ENCODE results near the gene MERTK. TPM values are rescaled to one million over a fixed set of nuclear protein-coding genes. Genes with fewer than 3 reads are reported as not detected.

The MERTK gene
- total and polyA plus RNA-seq, 2 of the 8 experiments (the other 6 are each of a cell fraction or from before 2014, with no cell fraction given) = 6.5 to 7.0 TPM

DNA sequence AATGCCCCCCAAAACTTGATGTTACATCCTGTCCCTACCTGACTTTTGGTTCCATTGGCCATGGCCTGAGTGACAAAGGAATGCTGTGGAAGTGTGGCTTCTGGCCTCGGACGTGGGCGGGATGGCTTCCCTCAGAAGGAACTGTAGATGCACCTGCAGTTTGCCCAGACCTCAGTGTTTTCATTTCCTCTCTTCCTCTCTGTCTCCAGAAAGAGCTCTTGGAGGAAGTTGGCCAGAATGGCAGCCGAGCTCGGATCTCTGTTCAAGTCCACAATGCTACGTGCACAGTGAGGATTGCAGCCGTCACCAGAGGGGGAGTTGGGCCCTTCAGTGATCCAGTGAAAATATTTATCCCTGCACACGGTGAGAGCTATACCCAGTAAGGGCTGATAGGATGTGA, 95.6 kb downstream of the MERTK start:
- Histone ChIP-seq H3K18ac (ENCODE audit: extremely low read depth, low read length) (no peak overlapping the region), H3K4me3 (ENCODE audit: extremely low read depth in 1 of 4, insufficient read depth in 2 of 4, low read depth in 3 of 4, low read length in 4 of 4) (no peak overlapping the region), H3K79me1 (ENCODE audit: low read depth, low read length) (no peaks in the 10 kb centered on the region), H2AK5ac (ENCODE audit: low read depth, low read length) (no peak overlapping the region), H3K23me2 (ENCODE audit: low read depth, low read length) (no peaks in the 10 kb centered on the region), H3K9me3 (ENCODE audit: insufficient read depth in 2 of 2, low read depth in 1 of 2, low read length in 1 of 2) (no peaks in the 10 kb centered on the region), H2BK15ac (ENCODE audit: low read length) (no peak overlapping the region), H3K4me2 (ENCODE audit: insufficient read depth in 1 of 2, low read depth in 2 of 2, low read length in 2 of 2) (no peak overlapping the region), H3K27me3 (replicated peaks in 1 of 4; ENCODE audit: control insufficient read depth in 3 of 4, extremely low read depth in 1 of 4, insufficient read depth in 3 of 4, low read length in 3 of 4) (no peaks in the 10 kb centered on the region), H4K5ac (ENCODE audit: insufficient read length, low read depth, low read length) (no peak overlapping the region), H2BK20ac (ENCODE audit: low read length) (no peak overlapping the region), H4K8ac (ENCODE audit: extremely low read depth, insufficient read depth, low read length) (no peak overlapping the region), H4K91ac (replicated peaks; ENCODE audit: insufficient read length, low read length) (no peak overlapping the region), H2AFZ (ENCODE audit: low read length) (no peak overlapping the region), H2BK5ac (ENCODE audit: low read depth, low read length) (no peak overlapping the region), H3K23ac (ENCODE audit: insufficient read length) (no peak overlapping the region), H3K36me3 (ENCODE audit: control insufficient read depth in 2 of 4, insufficient read depth in 4 of 4, low read length in 3 of 4) (peaks cover 0 to 3% (median 0%) of the 10 kb centered on the region in 4 experiments; a peak in 1 of 8 replicates), H3K79me2 (ENCODE audit: control insufficient read depth in 1 of 2, insufficient read depth in 2 of 2, low read length in 2 of 2) (no peaks in the 10 kb centered on the region), H3K9ac (replicated peaks in 1 of 4; ENCODE audit: extremely low read depth in 1 of 4, low read depth in 3 of 4, low read length in 3 of 4) (no peak overlapping the region), H2BK120ac (replicated peaks; ENCODE audit: low read depth, low read length) (no peak overlapping the region), H3K4ac (replicated peaks; ENCODE audit: insufficient read length, low read depth, low read length) (no peak overlapping the region), H3K4me1 (replicated peaks in 1 of 4; ENCODE audit: control insufficient read depth in 3 of 4, insufficient read depth in 4 of 4, low read length in 3 of 4) (no peaks in the 10 kb centered on the region), H4K20me1 (replicated peaks in 1 of 2; ENCODE audit: control insufficient read depth in 1 of 2, insufficient read depth in 2 of 2, low read length in 2 of 2) (no peaks in the 10 kb centered on the region), H3K56ac (replicated peaks; ENCODE audit: insufficient read length, low read depth, low read length) (no peak overlapping the region), H3K14ac (ENCODE audit: insufficient read length) (no peak overlapping the region), H3K27ac (ENCODE audit: low read depth, low read length) (no peak overlapping the region), H2BK12ac (ENCODE audit: low read depth, low read length) (no peak overlapping the region)
- WGBS, 2 experiments (ENCODE audit: extremely low coverage in 1 of 2, insufficient coverage in 1 of 2, insufficient read length in 1 of 2, insufficient replicate concordance in 2 of 2, low coverage in 1 of 2, low lambda C conversion rate in 2 of 2, missing lambda C conversion rate in 1 of 2) = 96% methylated on average over 8 of the region's 8 CpGs; no CpG with 5 or more reads in 1 of the 2 experiments
- ChIA-PET CTCF (ENCODE audit: partially characterized antibody) (no interaction called here), POLR2A (ENCODE audit: partially characterized antibody) (no interaction called here)
- peak in 1 of 2 experiments; percentile 28 for DNase-seq (ENCODE audit: low read depth in 1 of 2, low spot score in 2 of 2)
- TF ChIP-seq KDM1A (IDR thresholded peaks at IDR 0.05; ENCODE audit: borderline replicate concordance, low read length) (no peak), SRF (IDR thresholded peaks at IDR 0.05; ENCODE audit: low read depth, low read length) (no peak), TAF7 (optimal IDR thresholded peaks at IDR 0.05; ENCODE audit: borderline replicate concordance, low read depth, low read length) (no peak), HDAC2 (IDR thresholded peaks at IDR 0.05; ENCODE audit: borderline replicate concordance in 1 of 2, low read depth in 2 of 2, low read length in 2 of 2) (no peak), SIX5 (IDR thresholded peaks at IDR 0.05; ENCODE audit: low read depth, low read length) (no peak)
- TF ChIP-seq, protein P1, sequence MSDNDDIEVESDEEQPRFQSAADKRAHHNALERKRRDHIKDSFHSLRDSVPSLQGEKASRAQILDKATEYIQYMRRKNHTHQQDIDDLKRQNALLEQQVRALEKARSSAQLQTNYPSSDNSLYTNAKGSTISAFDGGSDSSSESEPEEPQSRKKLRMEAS (IDR thresholded peaks at IDR 0.05) = no peak
- TF ChIP-seq, protein P2, sequence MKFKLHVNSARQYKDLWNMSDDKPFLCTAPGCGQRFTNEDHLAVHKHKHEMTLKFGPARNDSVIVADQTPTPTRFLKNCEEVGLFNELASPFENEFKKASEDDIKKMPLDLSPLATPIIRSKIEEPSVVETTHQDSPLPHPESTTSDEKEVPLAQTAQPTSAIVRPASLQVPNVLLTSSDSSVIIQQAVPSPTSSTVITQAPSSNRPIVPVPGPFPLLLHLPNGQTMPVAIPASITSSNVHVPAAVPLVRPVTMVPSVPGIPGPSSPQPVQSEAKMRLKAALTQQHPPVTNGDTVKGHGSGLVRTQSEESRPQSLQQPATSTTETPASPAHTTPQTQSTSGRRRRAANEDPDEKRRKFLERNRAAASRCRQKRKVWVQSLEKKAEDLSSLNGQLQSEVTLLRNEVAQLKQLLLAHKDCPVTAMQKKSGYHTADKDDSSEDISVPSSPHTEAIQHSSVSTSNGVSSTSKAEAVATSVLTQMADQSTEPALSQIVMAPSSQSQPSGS (IDR thresholded peaks at IDR 0.05; ENCODE audit: low read length) = no peak
- FAIRE-seq = no peak

All from H1 (cell line).